Keratinocyte (primary cell): Measurements from ENCODE around the gene NEK6. TPM values are rescaled to one million over a fixed set of nuclear protein-coding genes. Genes with fewer than 3 reads are reported as not detected.

Experiments
- DNase-seq: peaks from one replicate; pipeline ENCODE4 v3.0.0-alpha.2; 2011; ENCODE audit warnings: low read depth, missing footprints, low spot score
- FAIRE-seq: peaks from 2 replicates; lab custom pipeline; 2011; peaks lifted over from hg19 to GRCh38; lab: Jason Lieb, UNC
- H2AFZ ChIP-seq: 2 replicates; pipeline ENCODE4 v1.6.0; 2012; ENCODE audit warnings: low read length, control low read depth, inconsistent platforms; ENCODE audit not compliant: control insufficient read depth
- H3K27ac ChIP-seq: 2 replicates; pipeline ENCODE4 v1.5.1; 2011; ENCODE audit warnings: low read length; ENCODE audit not compliant: control insufficient read depth, insufficient read depth
- H3K27me3 ChIP-seq: 3 replicates; pipeline ENCODE4 v1.6.0; 2011; ENCODE audit warnings: low read length; ENCODE audit not compliant: control insufficient read depth, insufficient read depth; ENCODE audit errors: extremely low read depth
- H3K36me3 ChIP-seq, 2 experiments: 2 replicates in 1 of 2; 3 replicates in 1 of 2; pipeline ENCODE4 v1.5.1; 2011; ENCODE audit warnings: low read length in 2 of 2, mild to moderate bottlenecking in 1 of 2; ENCODE audit not compliant: control insufficient read depth in 2 of 2, insufficient read depth in 2 of 2; ENCODE audit errors: extremely low read depth in 1 of 2
- H3K4me1 ChIP-seq: 3 replicates; pipeline ENCODE4 v1.5.1; 2011; ENCODE audit warnings: low read length; ENCODE audit not compliant: control insufficient read depth, insufficient read depth; ENCODE audit errors: extremely low read depth
- H3K4me2 ChIP-seq: 3 replicates; pipeline ENCODE4 v1.6.0; 2011; ENCODE audit warnings: low read depth, low read length; ENCODE audit not compliant: control insufficient read depth, insufficient read depth; ENCODE audit errors: extremely low read depth
- H3K4me3 ChIP-seq, 3 experiments: fragments of 200-600 bp in 1 of 3; sonication (generic) in 1 of 3; 2 replicates in 2 of 3; 3 replicates in 1 of 3; pipeline ENCODE4 v1.5.1; 2011 to 2016; ENCODE audit warnings: low read length in 3 of 3, mild to moderate bottlenecking in 3 of 3, control low read depth in 2 of 3, inconsistent platforms in 1 of 3, low read depth in 1 of 3, mixed read lengths in 1 of 3, mixed run types in 1 of 3, moderate library complexity in 1 of 3; ENCODE audit not compliant: control insufficient read depth in 2 of 3, insufficient read depth in 2 of 3; ENCODE audit errors: extremely low read depth in 1 of 3
- H3K79me2 ChIP-seq: 2 replicates; pipeline ENCODE4 v1.6.0; 2012; ENCODE audit warnings: low read length; ENCODE audit not compliant: control insufficient read depth, insufficient read depth
- H3K9ac ChIP-seq: 3 replicates; pipeline ENCODE4 v1.6.0; 2011; ENCODE audit warnings: low read length; ENCODE audit not compliant: control insufficient read depth, insufficient read depth; ENCODE audit errors: extremely low read depth
- H3K9me1 ChIP-seq: 3 replicates; pipeline ENCODE4 v1.6.0; 2011; ENCODE audit warnings: low read length; ENCODE audit not compliant: control insufficient read depth, insufficient read depth; ENCODE audit errors: extremely low read depth
- H3K9me3 ChIP-seq: 2 replicates; pipeline ENCODE4 v1.5.1; 2012; ENCODE audit warnings: low read depth, low read length; ENCODE audit not compliant: control insufficient read depth
- H4K20me1 ChIP-seq: 3 replicates; pipeline ENCODE4 v1.6.0; 2011; ENCODE audit warnings: low read length; ENCODE audit not compliant: control insufficient read depth, insufficient read depth; ENCODE audit errors: extremely low read depth
- EZH2 ChIP-seq: IDR thresholded peaks from one replicate; pipeline ENCODE4 v1.6.1; 2012; ENCODE audit warnings: inconsistent platforms, mild to moderate bottlenecking, low read length, moderate library complexity
- dilution Hi-C: fragments of 300-500 bp; cut with MboI; formaldehyde crosslinking; loops from one replicate; pipeline ENCODE4 v1.7.0; 2020; ENCODE audit warnings: low sequenced_read_pairs; ENCODE audit not compliant: extremely low pct_ligation_motif_present
- polyA plus RNA-seq, 5 experiments: library from polyadenylated mRNA; depleted of rRNA in 3 of 5; stranded (reverse) in 3 of 5; stranded (forward) in 1 of 5; unstranded in 1 of 5; fragments of >200 nt; gene quantifications; 1 replicate in 1 of 5; 2 replicates in 3 of 5; 3 replicates in 1 of 5; pipeline versions ENCODE4 v1.2.1 to v1.2.3, GENCODE V29; 2011 to 2012; ENCODE audit warnings: missing spikeins in 2 of 5, low read depth in 1 of 5, low replicate concordance in 1 of 5
- TF ChIP-seq, protein P1 (sequence below), 3 experiments: IDR thresholded peaks in 1 of 3; conservative IDR thresholded peaks in 1 of 3; optimal IDR thresholded peaks in 1 of 3; 2 replicates in 2 of 3; 3 replicates in 1 of 3; pipeline versions ENCODE3 to v1.5.1; 2011; ENCODE audit warnings: low read length in 3 of 3, mild to moderate bottlenecking in 3 of 3, moderate library complexity in 2 of 3, control low read depth in 1 of 3, inconsistent platforms in 1 of 3; ENCODE audit not compliant: insufficient read depth in 2 of 3; ENCODE audit errors: extremely low read depth in 1 of 3

Gene NEK6
- polyA plus RNA-seq, 1 donor (not counting 4 experiments of a cell fraction or from before 2014, with no cell fraction given) = 56.4 TPM

DNA sequence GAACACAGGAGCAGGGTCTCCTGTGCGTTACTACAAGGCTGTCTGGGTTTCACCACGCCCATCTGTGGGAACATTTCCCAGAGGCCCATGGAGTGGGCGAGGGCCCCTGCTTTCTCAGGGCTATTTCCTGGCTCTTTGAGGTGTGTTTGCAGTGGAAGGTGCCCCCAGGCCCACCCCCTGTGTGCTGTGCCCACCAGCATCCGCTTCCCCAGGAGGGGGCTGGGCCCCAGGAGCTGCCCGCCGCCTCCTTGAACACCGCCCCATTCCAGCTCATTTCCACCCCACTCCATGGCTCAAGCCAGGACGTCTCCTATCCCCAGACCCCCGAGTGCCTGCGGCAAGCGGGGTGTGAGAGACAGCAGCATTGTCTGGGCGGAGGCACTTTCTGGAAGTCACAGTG, 70.5 kb downstream of the NEK6 start:
- Histone ChIP-seq H3K36me3 (peaks cover 11 to 35% of the 10 kb centered on the region in 2 experiments), H3K27ac (no peak overlapping the region), H3K4me3 (no peak overlapping the region), H3K27me3 (no peaks in the 10 kb centered on the region), H3K9me1 (no peaks in the 10 kb centered on the region), H2AFZ (no peak overlapping the region), H3K4me2 (no peak overlapping the region), H4K20me1 (no peaks in the 10 kb centered on the region), H3K9me3 (no peaks in the 10 kb centered on the region), H3K9ac (no peak overlapping the region), H3K4me1 (no peaks in the 10 kb centered on the region), H3K79me2 (no peaks in the 10 kb centered on the region)
- TF ChIP-seq EZH2 = no peak
- TF ChIP-seq, protein P1, sequence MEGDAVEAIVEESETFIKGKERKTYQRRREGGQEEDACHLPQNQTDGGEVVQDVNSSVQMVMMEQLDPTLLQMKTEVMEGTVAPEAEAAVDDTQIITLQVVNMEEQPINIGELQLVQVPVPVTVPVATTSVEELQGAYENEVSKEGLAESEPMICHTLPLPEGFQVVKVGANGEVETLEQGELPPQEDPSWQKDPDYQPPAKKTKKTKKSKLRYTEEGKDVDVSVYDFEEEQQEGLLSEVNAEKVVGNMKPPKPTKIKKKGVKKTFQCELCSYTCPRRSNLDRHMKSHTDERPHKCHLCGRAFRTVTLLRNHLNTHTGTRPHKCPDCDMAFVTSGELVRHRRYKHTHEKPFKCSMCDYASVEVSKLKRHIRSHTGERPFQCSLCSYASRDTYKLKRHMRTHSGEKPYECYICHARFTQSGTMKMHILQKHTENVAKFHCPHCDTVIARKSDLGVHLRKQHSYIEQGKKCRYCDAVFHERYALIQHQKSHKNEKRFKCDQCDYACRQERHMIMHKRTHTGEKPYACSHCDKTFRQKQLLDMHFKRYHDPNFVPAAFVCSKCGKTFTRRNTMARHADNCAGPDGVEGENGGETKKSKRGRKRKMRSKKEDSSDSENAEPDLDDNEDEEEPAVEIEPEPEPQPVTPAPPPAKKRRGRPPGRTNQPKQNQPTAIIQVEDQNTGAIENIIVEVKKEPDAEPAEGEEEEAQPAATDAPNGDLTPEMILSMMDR (optimal IDR thresholded peaks at IDR 0.05 in 1 of 3, IDR thresholded peaks at IDR 0.05 in 1 of 3, conservative IDR thresholded peaks at IDR 0.05 in 1 of 3; ENCODE audit: extremely low read depth in 1 of 3, insufficient read depth in 2 of 3, low read length in 3 of 3) = no peak
- dilution Hi-C loops = no loop called here
- DNase-seq (no peak), FAIRE-seq (no peak)

DNA sequence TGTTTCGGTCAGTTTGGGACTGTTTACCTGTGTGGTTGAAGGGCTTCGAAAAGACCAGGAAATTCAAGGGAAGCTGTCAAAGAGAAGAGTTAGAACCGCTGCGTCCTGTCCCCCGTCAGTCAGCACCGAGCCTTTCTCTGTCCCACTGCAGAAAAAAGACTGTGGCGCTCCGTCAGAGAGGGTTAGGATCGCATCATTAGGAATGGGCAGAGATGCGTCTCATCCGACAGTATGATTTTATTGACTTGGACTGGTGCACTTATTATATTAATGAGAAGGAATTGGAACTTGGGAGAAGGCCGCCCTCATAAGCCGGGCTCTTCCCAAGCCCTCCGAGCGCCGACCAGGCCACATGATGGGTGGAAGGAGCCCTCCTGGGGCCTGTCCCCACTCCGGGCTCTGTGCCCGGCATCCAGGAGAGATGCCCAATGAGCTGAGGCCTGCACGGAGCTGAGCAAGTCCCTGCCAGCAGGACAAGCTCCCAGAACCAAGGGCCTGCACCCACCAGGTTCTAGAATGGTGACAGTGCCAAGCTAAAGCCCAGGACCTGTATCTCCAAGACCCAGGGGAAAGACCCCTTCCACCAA, 71.5 kb downstream of the NEK6 start:
- Histone ChIP-seq H3K79me2 (no peaks in the 10 kb centered on the region), H3K4me3 (no peak overlapping the region), H3K9me1 (no peaks in the 10 kb centered on the region), H4K20me1 (no peaks in the 10 kb centered on the region), H2AFZ (no peak overlapping the region), H3K27ac (no peak overlapping the region), H3K27me3 (no peaks in the 10 kb centered on the region), H3K9me3 (no peaks in the 10 kb centered on the region), H3K4me2 (no peak overlapping the region), H3K9ac (no peak overlapping the region), H3K4me1 (no peaks in the 10 kb centered on the region), H3K36me3 (peaks cover 8 to 32% of the 10 kb centered on the region in 2 experiments)
- TF ChIP-seq, protein P1 (optimal IDR thresholded peaks at IDR 0.05 in 1 of 3, IDR thresholded peaks at IDR 0.05 in 1 of 3, conservative IDR thresholded peaks at IDR 0.05 in 1 of 3; ENCODE audit: extremely low read depth in 1 of 3, insufficient read depth in 2 of 3, low read length in 3 of 3) = no peak
- no peak for TF ChIP-seq EZH2
- dilution Hi-C loops = no loop called here
- DNase-seq = no peak
- no peak for FAIRE-seq
